B cell (primary cell): Measurements from ENCODE around the gene PARK7. TPM values are rescaled to one million over a fixed set of nuclear protein-coding genes. Genes with fewer than 3 reads are reported as not detected.

Source experiments
- ATAC-seq: fragments of 200-7000 bp; cut with Tn5 transposase; one replicate; pipeline ENCODE4 v1.10.0; 2021; ENCODE audit warnings: low read depth, mild to moderate bottlenecking, moderate number of reproducible peaks, moderate library complexity
- CTCF ChIA-PET: fragments of 350-600 bp; sonication (Branson Sonifier 250); formaldehyde crosslinking; loops from one replicate; lab custom pipeline; 2021; ENCODE audit warnings: antibody characterized with exemption, inconsistent platforms; lab: Charles Lee
- POLR2A ChIA-PET: fragments of 350-600 bp; sonication (Branson Sonifier 250); formaldehyde crosslinking; loops from one replicate; lab custom pipeline; 2021; ENCODE audit warnings: antibody characterized with exemption; lab: Charles Lee
- DNase-seq: peaks from one replicate; pipeline ENCODE4 v3.0.0; 2013
- H2AFZ ChIP-seq: 2 replicates; pipeline ENCODE4 v1.6.1; 2012; ENCODE audit warnings: mild to moderate bottlenecking, low read depth, low read length; ENCODE audit not compliant: insufficient read depth, poor library complexity, severe bottlenecking
- H3K27ac ChIP-seq, 2 donors: 1 replicate in 1 of 2; 2 replicates in 1 of 2; pipeline ENCODE4 v1.5.1; 2012 to 2013; ENCODE audit warnings: low read length in 2 of 2, mild to moderate bottlenecking in 2 of 2, moderate library complexity in 1 of 2
- H3K27me3 ChIP-seq, 4 experiments: fragments of 200-600 bp in 1 of 4; sonication (generic) in 1 of 4; replicated peaks in 1 of 4; 1 replicate in 2 of 4; 2 replicates in 2 of 4; pipeline versions ENCODE4 v1.6.1 to v1.7.0; 2013 to 2016; ENCODE audit warnings: low read length in 3 of 4, mild to moderate bottlenecking in 2 of 4, mixed read lengths in 1 of 4, moderate library complexity in 1 of 4; ENCODE audit not compliant: insufficient read depth in 4 of 4, control insufficient read depth in 3 of 4; ENCODE audit errors: control extremely low read depth in 1 of 4
- H3K36me3 ChIP-seq, 2 experiments: replicated peaks in 1 of 2; 1 replicate in 1 of 2; 2 replicates in 1 of 2; pipeline versions ENCODE4 v1.6.1 to v1.7.1; 2013; ENCODE audit warnings: low read length in 1 of 2; ENCODE audit not compliant: insufficient read depth in 2 of 2, control insufficient read depth in 1 of 2; ENCODE audit errors: control extremely low read depth in 1 of 2, extremely low read depth in 1 of 2
- H3K4me1 ChIP-seq, 2 donors: fragments of 200-600 bp in 1 of 2; sonication (generic) in 1 of 2; 1 replicate in 1 of 2; 2 replicates in 1 of 2; pipeline versions ENCODE4 v1.5.1 to v1.6.1; 2013 to 2017; ENCODE audit warnings: low read length in 2 of 2; ENCODE audit not compliant: control insufficient read depth in 2 of 2, insufficient read depth in 2 of 2
- H3K4me2 ChIP-seq: replicated peaks from 2 replicates; pipeline ENCODE3; 2012; ENCODE audit warnings: mild to moderate bottlenecking, low read depth, low read length; ENCODE audit not compliant: poor library complexity, severe bottlenecking
- H3K4me3 ChIP-seq, 5 experiments: fragments of 200-600 bp in 1 of 5; sonication (generic) in 1 of 5; 1 replicate in 3 of 5; 2 replicates in 2 of 5; pipeline versions ENCODE4 v1.5.1 to v1.7.0; 2011 to 2016; ENCODE audit warnings: low read length in 4 of 5, mild to moderate bottlenecking in 4 of 5, low read depth in 2 of 5, control low read depth in 1 of 5, moderate library complexity in 1 of 5; ENCODE audit not compliant: insufficient read depth in 1 of 5; ENCODE audit errors: control extremely low read depth in 1 of 5, extremely low read depth in 1 of 5
- H3K79me2 ChIP-seq: fragments of 200-600 bp; sonication (generic); one replicate; pipeline ENCODE4 v1.6.0; 2016; ENCODE audit warnings: low read length; ENCODE audit not compliant: control insufficient read depth, insufficient read depth
- H3K9ac ChIP-seq: fragments of 200-600 bp; sonication (generic); 2 replicates; pipeline ENCODE4 v1.6.1; 2017; ENCODE audit warnings: mild to moderate bottlenecking, low read length, moderate library complexity
- H3K9me3 ChIP-seq, 3 donors: one replicate each; pipeline versions ENCODE4 v1.6.1 to v1.7.1; 2013; ENCODE audit warnings: low read length in 2 of 3; ENCODE audit not compliant: control insufficient read depth in 2 of 3, insufficient read depth in 1 of 3; ENCODE audit errors: control extremely low read depth in 1 of 3
- H4K20me1 ChIP-seq: 2 replicates; pipeline ENCODE4 v1.6.0; 2012; ENCODE audit warnings: mild to moderate bottlenecking, low read length; ENCODE audit not compliant: insufficient read depth, control insufficient read depth, poor library complexity, severe bottlenecking
- H3K27ac Mint-ChIP-seq: one replicate; pipeline ENCODE4 v1.8.0; 2021; ENCODE audit warnings: mixed read lengths
- H3K27me3 Mint-ChIP-seq: one replicate; pipeline ENCODE4 v1.8.0; 2021; ENCODE audit warnings: mixed read lengths
- H3K4me1 Mint-ChIP-seq: one replicate; pipeline ENCODE4 v1.8.0; 2021; ENCODE audit warnings: mixed read lengths
- H3K4me3 Mint-ChIP-seq: one replicate; pipeline ENCODE4 v1.8.0; 2021; ENCODE audit warnings: mixed read lengths
- H3K9me3 Mint-ChIP-seq: one replicate; pipeline ENCODE4 v1.8.0; 2022; ENCODE audit warnings: mixed read lengths; ENCODE audit not compliant: insufficient read depth
- CTCF ChIP-seq: fragments of 200-600 bp; IDR thresholded peaks from one replicate; pipeline ENCODE4 v1.8.0; 2022; ENCODE audit warnings: antibody characterized with exemption, mild to moderate bottlenecking
- EZH2 ChIP-seq: IDR thresholded peaks from 2 replicates; pipeline ENCODE4 v1.6.1; 2012; ENCODE audit warnings: borderline replicate concordance, low read depth, mild to moderate bottlenecking, moderate library complexity, low read length; ENCODE audit not compliant: insufficient read depth, poor library complexity, severe bottlenecking
- WGBS: methylation state at CpG from one replicate; pipeline ENCODE4 v1.1.5; 2013; ENCODE audit warnings: missing lambda C conversion rate; ENCODE audit not compliant: insufficient coverage; 5-methylcytosine and 5-hydroxymethylcytosine counted together
- intact Hi-C: fragments of 100-400 bp; cut with micrococcal nuclease; formaldehyde crosslinking; loops from one replicate; pipeline ENCODE4 v1.10.0; 2022
- polyA plus RNA-seq: library from polyadenylated mRNA; depleted of rRNA; stranded (reverse); fragments of >200 nt; gene quantifications from 2 replicates; pipeline ENCODE4 v1.2.3, GENCODE V29; 2012
- total RNA-seq, 2 donors: library from RNA; stranded (reverse); fragments of 120-200 nt in 1 of 2; gene quantifications; 1 replicate in 1 of 2; 2 replicates in 1 of 2; pipeline versions ENCODE4 v1.2.3 to v1.2.4, GENCODE V29; 2013 to 2022

The PARK7 gene
- total and polyA plus RNA-seq, 2 donors (not counting 1 experiment from before 2014, with no cell fraction given), result 63.9 to 118 TPM

- Histone ChIP-seq H4K20me1 (no peaks in the 10 kb centered on the region), H3K27me3 (peaks cover 5 to 25% (median 16%) of the 10 kb centered on the region in 4 experiments), H3K9ac (no peak overlapping the region), H3K4me3 (no peak overlapping the region), H3K79me2 (no peaks in the 10 kb centered on the region), H3K4me1 (peaks cover 15 to 16% of the 10 kb centered on the region in 2 donors), H3K27ac (no peak overlapping the region), H3K4me2 (no peak overlapping the region), H3K9me3 (peaks cover 0 to 6% (median 1%) of the 10 kb centered on the region in 3 donors), H2AFZ (no peak overlapping the region), H3K36me3 (no peaks in the 10 kb centered on the region)
- DNase-seq, result no peak
- peaks cover 14% of the 10 kb centered on the region for H3K4me1 Mint-ChIP-seq
- ATAC-seq, result no peak
- no peak overlapping the region for H3K4me3 Mint-ChIP-seq
- peaks cover 37% of the 10 kb centered on the region for H3K27me3 Mint-ChIP-seq
- POLR2A ChIA-PET, result no interaction called here
- WGBS, result 100% methylated on average over 1 of the region's 3 CpGs
- TF ChIP-seq CTCF (no peak), EZH2 (no peak)
- H3K27ac Mint-ChIP-seq, result no peak overlapping the region
- CTCF ChIA-PET, result no interaction called here
- H3K9me3 Mint-ChIP-seq, result no peaks in the 10 kb centered on the region
- intact Hi-C loops, result no loop called here
Observed at GRCh38 chr1:8022395-8023286, 61.1 kb downstream of the PARK7 start.
